ENCODE measurements around the gene SLC35B3.
"Not testable (repeated sequence)": the region's sequence is repeated elsewhere in the genome, so short reads cannot be mapped to it uniquely, and the experiment has no call there.

Gene SLC35B3

GRCh38 chr6:8429821-8430220 is 5.5 kb downstream of the SLC35B3 start:
- DNase-seq: no peak
- Histone ChIP-seq H3K36me3 (no peaks in the 10 kb centered on the region; the same call in 1 of the 2 replicates), H3K9me3 (no peaks in the 10 kb centered on the region), H3K4me1 (no peaks in the 10 kb centered on the region; the same call in 1 of the 2 replicates), H3K27me3 (no peaks in the 10 kb centered on the region), H3K4me3 (ENCODE audit: low read depth, low read length) (no peak overlapping the region)
- no peak for TF ChIP-seq CTCF (IDR thresholded peaks at IDR 0.05; ENCODE audit: low read depth, low read length)

- DNase-seq; H3K9me3 ChIP-seq; H3K4me3 ChIP-seq (ENCODE audit: low read depth, low read length); H3K4me1 ChIP-seq; H3K36me3 ChIP-seq; H3K27me3 ChIP-seq: not testable (repeated sequence)
Measured at GRCh38 chr6:8426544-8426943, 8.8 kb downstream of the SLC35B3 start.

GRCh38 chr6:8420031-8420588 is 15.2 kb downstream of the SLC35B3 start:
- no peaks in the 10 kb centered on the region for H3K4me1 ChIP-seq
- peaks cover 11% of the 10 kb centered on the region for H3K36me3 ChIP-seq
- H3K4me3 ChIP-seq (ENCODE audit: low read depth, low read length): no peak overlapping the region
- no peaks in the 10 kb centered on the region for H3K27me3 ChIP-seq
- H3K9me3 ChIP-seq: no peaks in the 10 kb centered on the region
- no peak for DNase-seq
- no peak for TF ChIP-seq CTCF (IDR thresholded peaks at IDR 0.05; ENCODE audit: low read depth, low read length)

- Histone ChIP-seq H3K36me3 (peaks cover 18% of the 10 kb centered on the region), H3K27me3 (no peaks in the 10 kb centered on the region), H3K9me3 (no peaks in the 10 kb centered on the region), H3K4me1 (no peaks in the 10 kb centered on the region), H3K4me3 (ENCODE audit: low read depth, low read length) (no peak overlapping the region)
- DNase-seq: no peak
- no peak for TF ChIP-seq CTCF (IDR thresholded peaks at IDR 0.05; ENCODE audit: low read depth, low read length)
Measured at GRCh38 chr6:8415913-8416312, 19.4 kb downstream of the SLC35B3 start.

GRCh38 chr6:8415280-8415679 is 20.1 kb downstream of the SLC35B3 start:
- H3K36me3 ChIP-seq: peaks cover 18% of the 10 kb centered on the region
- TF ChIP-seq CTCF (IDR thresholded peaks at IDR 0.05; ENCODE audit: low read depth, low read length): no peak
- H3K9me3 ChIP-seq: no peaks in the 10 kb centered on the region
- no peaks in the 10 kb centered on the region for H3K27me3 ChIP-seq
- H3K4me1 ChIP-seq: no peaks in the 10 kb centered on the region
- H3K4me3 ChIP-seq (ENCODE audit: low read depth, low read length): no peak overlapping the region
- DNase-seq: no peak

GRCh38 chr6:8414844-8415243 is 20.5 kb downstream of the SLC35B3 start:
- DNase-seq: no peak
- TF ChIP-seq CTCF (IDR thresholded peaks at IDR 0.05; ENCODE audit: low read depth, low read length): no peak
- Histone ChIP-seq H3K4me1 (no peaks in the 10 kb centered on the region), H3K4me3 (ENCODE audit: low read depth, low read length) (no peak overlapping the region), H3K9me3 (no peaks in the 10 kb centered on the region), H3K36me3 (peaks cover 18% of the 10 kb centered on the region), H3K27me3 (no peaks in the 10 kb centered on the region)

- DNase-seq; H3K4me3 ChIP-seq (ENCODE audit: low read depth, low read length); H3K9me3 ChIP-seq; H3K4me1 ChIP-seq; H3K27me3 ChIP-seq; H3K36me3 ChIP-seq: not testable (repeated sequence)
Measured at GRCh38 chr6:8405946-8406345, 29.4 kb downstream of the SLC35B3 start.
